Activated CD8-positive, alpha-beta memory T cell treated with anti-CD3 and anti-CD28 coated beads for 4 hours (primary cell): Measurements from ENCODE around the gene MAP7D2.
"Not testable (repeated sequence)": the region's sequence is repeated elsewhere in the genome, so short reads cannot be mapped to it uniquely, and the experiment has no call there.

Experiments
- DNase-seq, 2 donors: peaks; one replicate each; pipeline ENCODE4 v3.0.0-alpha.2; 2020; ENCODE audit warnings: low read depth in 2 of 2

MAP7D2 gene

GRCh38 chrX:20116577-20117240 lies at the start of gene MAP7D2:
MAP7D2 (minus strand) TSS chrX:20116907; CDS start chrX:20116879, 28 bp downstream.
- no peak for DNase-seq

- DNase-seq: not testable (repeated sequence)
These were observed 45.8 kb upstream of the MAP7D2 start for GRCh38 chrX:20162516-20162915.

GRCh38 chrX:20159797-20160385 lies 43.2 kb upstream of the MAP7D2 start:
- no peak for DNase-seq

DNA sequence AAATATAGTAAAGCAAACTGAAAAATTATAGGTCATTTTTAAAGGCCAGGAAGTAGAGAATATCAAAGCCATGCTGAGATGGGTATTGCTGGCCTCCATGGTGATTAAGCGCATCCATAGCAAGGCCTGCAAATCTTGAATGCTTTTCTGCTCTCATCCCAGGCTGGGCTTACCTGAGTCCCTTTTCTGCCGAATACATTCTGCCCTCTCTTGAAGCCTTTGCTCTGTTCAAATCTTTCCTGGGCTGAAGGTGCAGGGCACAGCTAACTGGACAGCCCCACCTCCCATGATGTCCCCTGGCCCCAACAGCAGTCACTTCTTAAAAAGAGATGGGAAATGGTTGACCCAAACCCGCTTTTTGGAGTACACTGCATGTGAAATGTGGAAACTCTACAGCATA lies 35.0 kb upstream of the MAP7D2 start:
- no peak for DNase-seq

GRCh38 chrX:20149326-20149725 lies 32.6 kb upstream of the MAP7D2 start:
- no peak for DNase-seq

GRCh38 chrX:20147561-20147960 lies 30.9 kb upstream of the MAP7D2 start:
- DNase-seq: no peak

DNA sequence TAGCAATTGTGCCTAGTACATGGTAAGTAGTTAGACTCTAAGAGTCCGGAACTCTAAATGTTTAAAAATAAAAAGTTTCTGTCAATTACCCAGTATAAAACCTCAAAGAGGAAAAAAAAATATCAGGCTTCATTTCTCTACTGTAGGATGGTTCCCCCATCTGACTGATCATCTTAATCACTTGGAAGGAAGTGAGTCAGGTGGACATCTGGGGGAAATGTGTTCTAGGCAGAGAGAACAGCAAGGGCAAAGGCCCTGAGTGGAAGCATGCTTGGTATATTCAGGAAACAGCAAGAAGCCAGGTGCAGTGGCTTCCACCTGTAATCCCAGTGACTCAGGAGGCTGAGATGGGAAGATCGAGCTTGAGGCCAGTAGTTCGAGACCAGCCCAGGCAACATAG lies 27.8 kb upstream of the MAP7D2 start:
- no peak for DNase-seq

GRCh38 chrX:20143561-20143960 lies 26.9 kb upstream of the MAP7D2 start:
- DNase-seq: no peak

- no peak for DNase-seq
These were observed 26.4 kb upstream of the MAP7D2 start for GRCh38 chrX:20143111-20143510.

- peak; percentile 91 to 97 for DNase-seq
These were observed 24.8 kb upstream of the MAP7D2 start, which contains the start of gene EIF1AX for GRCh38 chrX:20141281-20142220. EIF1AX (minus strand) TSS chrX:20141838; CDS start chrX:20141640, 198 bp downstream.

- DNase-seq: no peak
These were observed 23.7 kb upstream of the MAP7D2 start for GRCh38 chrX:20140420-20140819.

GRCh38 chrX:20139966-20140365 lies 23.3 kb upstream of the MAP7D2 start:
- DNase-seq: no peak

- no peak for DNase-seq
These were observed 19.2 kb upstream of the MAP7D2 start for GRCh38 chrX:20135944-20136343.

DNA sequence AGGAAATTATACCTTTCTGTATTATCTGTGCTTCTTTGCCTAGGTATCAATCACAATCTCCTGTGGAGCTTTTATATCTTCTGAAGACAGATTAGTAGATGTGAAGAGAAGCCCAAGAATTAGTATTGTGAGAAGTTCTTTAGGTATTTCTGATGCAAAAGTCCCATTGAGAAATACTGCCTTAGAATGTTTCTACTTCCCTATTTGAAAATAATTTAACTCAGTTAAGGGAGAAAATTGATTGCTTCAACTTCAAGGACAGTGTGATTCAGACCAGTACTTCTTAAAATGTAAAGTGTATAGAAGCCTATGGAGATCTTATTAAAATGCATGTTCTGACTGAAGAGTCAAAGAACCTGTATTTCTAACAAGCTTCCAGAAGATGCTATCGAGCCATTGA lies 16.0 kb upstream of the MAP7D2 start:
- no peak for DNase-seq

GRCh38 chrX:20130357-20130756 lies 13.7 kb upstream of the MAP7D2 start:
- no peak for DNase-seq

GRCh38 chrX:20129547-20129946 lies 12.8 kb upstream of the MAP7D2 start:
- DNase-seq: no peak

- no peak for DNase-seq
These were observed 12.0 kb upstream of the MAP7D2 start for GRCh38 chrX:20128670-20129069.

- not testable (repeated sequence) for DNase-seq
These were observed 10.7 kb upstream of the MAP7D2 start for GRCh38 chrX:20127440-20127839.

DNA sequence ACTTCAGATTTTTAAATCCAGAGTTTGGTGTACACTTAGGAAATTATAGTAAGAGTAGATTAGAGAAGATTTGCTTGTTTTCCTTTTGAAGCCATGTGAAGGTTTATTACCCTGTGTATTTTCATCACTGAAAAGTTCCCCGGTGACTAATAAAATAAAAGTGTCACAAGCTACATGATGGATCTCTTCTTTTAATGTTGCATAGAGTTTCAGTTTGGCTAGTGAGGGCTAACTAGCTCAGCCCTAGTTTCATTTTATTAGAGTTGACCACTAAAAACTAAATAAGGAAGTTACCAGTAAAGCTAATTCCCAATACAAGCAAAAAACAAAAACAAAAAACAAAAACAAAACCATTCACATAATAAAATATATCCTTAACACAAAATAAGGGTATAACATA lies 10.1 kb upstream of the MAP7D2 start:
- not testable (repeated sequence) for DNase-seq

- DNase-seq: no peak
These were observed 8.3 kb upstream of the MAP7D2 start for GRCh38 chrX:20124964-20125363.

GRCh38 chrX:20118065-20118824 lies 1.5 kb upstream of the MAP7D2 start:
- no peak for DNase-seq

GRCh38 chrX:20116087-20116576 lies 575 bp downstream of the MAP7D2 start:
- DNase-seq: no peak
